ENCODE measurements around the gene CCNG1. TPM values are rescaled to one million over a fixed set of nuclear protein-coding genes. Genes with fewer than 3 reads are reported as not detected.

Gene CCNG1
- polyA plus RNA-seq, 2 of the 4 experiments (the other 2 are of a cell fraction): 76.5 to 80.8 TPM

- 42% methylated on average over 4 of the region's 4 CpGs for WGBS (ENCODE audit: missing lambda C conversion rate)
- POLR2A ChIA-PET: no interaction called here
- Histone ChIP-seq H3K4me2 (no peak overlapping the region), H3K27ac (no peak overlapping the region), H3K9me3 (no peaks in the 10 kb centered on the region), H3K4me3 (no peak overlapping the region), H3K4me1 (no peaks in the 10 kb centered on the region)
- ATAC-seq (no peak), FAIRE-seq (no peak), DNase-seq (ENCODE audit: low read depth in 1 of 2, low spot score in 1 of 2) (no peak)
- TF ChIP-seq HDAC2 (IDR thresholded peaks at IDR 0.05) (no peak), CEBPB (IDR thresholded peaks at IDR 0.05) (no peak), JUN (IDR thresholded peaks at IDR 0.05) (no peak), ZSCAN20 (CRISPR knock-in tag; IDR thresholded peaks at IDR 0.05) (no peak), BCL3 (IDR thresholded peaks at IDR 0.05) (no peak), HMGXB4 (CRISPR knock-in tag; IDR thresholded peaks at IDR 0.05; ENCODE audit: borderline replicate concordance) (no peak), HEYL (CRISPR knock-in tag; IDR thresholded peaks at IDR 0.05) (no peak), SMC3 (IDR thresholded peaks at IDR 0.05) (no peak), NFE2L2 (conservative IDR thresholded peaks at IDR 0.05; ENCODE audit: low read length) (no peak)
- CTCF ChIA-PET: interaction anchor here (0.6 to 2.5 kb wide), 5 partner anchors 7 to 385 kb away, joined by 3 to 15 read pairs (median 3); no protein-coding TSS in a partner anchor
These were observed 36.1 kb upstream of the CCNG1 start for GRCh38 chr5:163401271-163401670.

- POLR2A ChIA-PET: interaction anchor here (0.5 kb wide), 1 partner anchor 18 kb away, joined by 3 read pairs; no protein-coding TSS in a partner anchor
These were observed 35.4 kb upstream of the CCNG1 start for GRCh38 chr5:163402007-163402406.

GRCh38 chr5:163404364-163405173 lies 32.8 kb upstream of the CCNG1 start:
- POLR2A ChIA-PET: no interaction called here
- DNase-seq (ENCODE audit: low read depth in 1 of 2, low spot score in 1 of 2): no peak
- Histone ChIP-seq H3K4me2 (no peak overlapping the region), H3K27ac (no peak overlapping the region), H3K9me3 (no peaks in the 10 kb centered on the region), H3K4me1 (no peaks in the 10 kb centered on the region), H3K4me3 (no peak overlapping the region)
- TF ChIP-seq JUN (IDR thresholded peaks at IDR 0.05) (no peak), MAX (IDR thresholded peaks at IDR 0.05) (no peak), PBX3 (IDR thresholded peaks at IDR 0.05) (no peak), EHF (CRISPR knock-in tag; IDR thresholded peaks at IDR 0.05) (no peak)
- FAIRE-seq: no peak
- 70% methylated on average over 10 of the region's 10 CpGs for WGBS (ENCODE audit: missing lambda C conversion rate)
- CTCF ChIA-PET: interaction anchor here (0.8 to 1.8 kb wide), 3 partner anchors 9 to 57 kb away, joined by 3 to 10 read pairs (median 4); no protein-coding TSS in a partner anchor
- ATAC-seq: no peak

More at GRCh38 chr5:163402007-163402406, 35.4 kb upstream of the CCNG1 start:
- Histone ChIP-seq H3K27ac (no peak overlapping the region), H3K4me3 (no peak overlapping the region), H3K9me3 (no peaks in the 10 kb centered on the region), H3K4me2 (no peak overlapping the region), H3K4me1 (no peaks in the 10 kb centered on the region)
- ATAC-seq: no peak
- TF ChIP-seq MAZ (IDR thresholded peaks at IDR 0.05; ENCODE audit: borderline replicate concordance, low read depth, low read length) (no peak), CHD2 (IDR thresholded peaks at IDR 0.05; ENCODE audit: low read length, partially characterized antibody) (no peak), KDM5A (IDR thresholded peaks at IDR 0.05) (no peak), ZFP36 (IDR thresholded peaks at IDR 0.05; ENCODE audit: borderline replicate concordance, partially characterized antibody) (no peak), CBX8 (IDR thresholded peaks at IDR 0.05) (no peak), PBX3 (IDR thresholded peaks at IDR 0.05) (no peak), CEBPB (IDR thresholded peaks at IDR 0.05) (no peak), SMC3 (IDR thresholded peaks at IDR 0.05) (no peak)
- no peak for FAIRE-seq
- CTCF ChIA-PET: interaction anchor here (0.9 to 1.5 kb wide), 2 partner anchors 11 to 54 kb away, joined by 3 to 4 read pairs; no protein-coding TSS in a partner anchor
- 5% methylated on average over 2 of the region's 2 CpGs for WGBS (ENCODE audit: missing lambda C conversion rate)
- DNase-seq (ENCODE audit: low read depth in 1 of 2, low spot score in 1 of 2): no peak
